Neural cell (in vitro differentiated cells): ENCODE results near the gene HIVEP2.

Experiments used
- EP300 ChIP-seq: fragments of 450-650 bp; conservative IDR thresholded peaks from 2 replicates; pipeline ENCODE4 v1.6.1; 2014; ENCODE audit warnings: antibody characterized with exemption, mild to moderate bottlenecking, moderate library complexity; ENCODE audit not compliant: poor library complexity, severe bottlenecking
- EZH2 ChIP-seq: fragments of 200-600, 300-800 bp; shearing (Covaris generic), sonication (generic); IDR thresholded peaks from 2 replicates; pipeline ENCODE4 v1.6.1; 2014; ENCODE audit warnings: antibody characterized with exemption, low read length, borderline replicate concordance, mild to moderate bottlenecking; ENCODE audit not compliant: insufficient read depth, poor library complexity, severe bottlenecking
- POLR2AphosphoS5 ChIP-seq: IDR thresholded peaks from 2 replicates; pipeline ENCODE4 v1.6.1; 2012
- RAD21 ChIP-seq: fragments of 450-650 bp; conservative IDR thresholded peaks from 2 replicates; pipeline ENCODE4 v1.6.1; 2014; ENCODE audit warnings: antibody characterized with exemption, mild to moderate bottlenecking, moderate library complexity
- SMC3 ChIP-seq: fragments of 450-650 bp; conservative IDR thresholded peaks from 2 replicates; pipeline ENCODE4 v1.6.1; 2014; ENCODE audit warnings: antibody characterized with exemption, mild to moderate bottlenecking, moderate library complexity; ENCODE audit not compliant: poor library complexity
- TF ChIP-seq, protein P1 (sequence below): fragments of 450-650 bp; IDR thresholded peaks from 2 replicates; pipeline ENCODE4 v1.5.1; 2014; ENCODE audit warnings: antibody characterized with exemption, mild to moderate bottlenecking, moderate library complexity; ENCODE audit not compliant: poor library complexity, severe bottlenecking

DNA sequence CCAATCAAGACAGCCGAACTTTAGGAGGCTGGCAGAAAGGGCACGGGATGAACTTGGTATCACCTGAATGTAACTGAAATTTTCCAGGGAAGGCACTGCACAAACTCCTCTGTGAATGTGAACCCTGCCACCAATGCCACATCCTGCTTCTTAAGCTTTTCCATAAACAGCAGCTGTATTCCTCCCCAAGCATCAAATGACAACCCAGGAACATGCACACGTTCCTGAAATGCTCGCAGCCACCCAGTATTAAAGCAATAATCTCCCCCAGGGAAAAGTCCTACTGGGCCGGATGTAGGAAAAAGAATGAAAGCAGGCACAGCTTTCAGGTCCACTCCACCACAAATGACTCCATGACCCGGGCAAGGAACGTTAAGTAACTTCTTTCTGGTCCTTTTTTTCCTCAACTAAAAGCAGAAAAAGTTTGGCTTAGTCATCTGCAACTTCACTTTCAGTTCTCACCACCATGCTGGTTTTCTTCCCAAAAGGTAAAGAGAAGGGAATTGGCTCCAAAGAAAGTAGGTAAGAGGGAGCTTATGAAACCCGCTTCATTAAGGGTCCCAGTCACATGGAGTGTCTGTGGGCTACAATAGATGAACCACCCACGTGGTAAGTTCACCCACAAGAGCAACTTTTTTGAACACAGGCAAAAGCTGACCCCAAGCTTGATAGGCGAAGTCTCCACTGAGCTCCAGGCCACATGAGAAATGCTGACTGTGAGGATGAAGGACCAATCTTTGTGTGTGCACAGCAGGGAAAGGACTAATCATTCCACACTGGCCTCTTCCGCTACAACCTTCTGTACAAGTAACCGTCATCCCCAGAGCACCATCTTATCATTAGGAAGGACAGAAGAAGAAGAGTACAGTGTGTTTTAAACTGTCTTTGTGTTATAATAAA is 90.1 kb downstream of the HIVEP2 start:
- TF ChIP-seq, protein P1, sequence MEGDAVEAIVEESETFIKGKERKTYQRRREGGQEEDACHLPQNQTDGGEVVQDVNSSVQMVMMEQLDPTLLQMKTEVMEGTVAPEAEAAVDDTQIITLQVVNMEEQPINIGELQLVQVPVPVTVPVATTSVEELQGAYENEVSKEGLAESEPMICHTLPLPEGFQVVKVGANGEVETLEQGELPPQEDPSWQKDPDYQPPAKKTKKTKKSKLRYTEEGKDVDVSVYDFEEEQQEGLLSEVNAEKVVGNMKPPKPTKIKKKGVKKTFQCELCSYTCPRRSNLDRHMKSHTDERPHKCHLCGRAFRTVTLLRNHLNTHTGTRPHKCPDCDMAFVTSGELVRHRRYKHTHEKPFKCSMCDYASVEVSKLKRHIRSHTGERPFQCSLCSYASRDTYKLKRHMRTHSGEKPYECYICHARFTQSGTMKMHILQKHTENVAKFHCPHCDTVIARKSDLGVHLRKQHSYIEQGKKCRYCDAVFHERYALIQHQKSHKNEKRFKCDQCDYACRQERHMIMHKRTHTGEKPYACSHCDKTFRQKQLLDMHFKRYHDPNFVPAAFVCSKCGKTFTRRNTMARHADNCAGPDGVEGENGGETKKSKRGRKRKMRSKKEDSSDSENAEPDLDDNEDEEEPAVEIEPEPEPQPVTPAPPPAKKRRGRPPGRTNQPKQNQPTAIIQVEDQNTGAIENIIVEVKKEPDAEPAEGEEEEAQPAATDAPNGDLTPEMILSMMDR, result no peak
- TF ChIP-seq EP300, result no peak
- TF ChIP-seq EZH2, result no peak
- no peak for TF ChIP-seq RAD21
- TF ChIP-seq POLR2AphosphoS5, result no peak
- TF ChIP-seq SMC3, result no peak
